ENCODE results near the gene ZSCAN21. TPM values are rescaled to one million over a fixed set of nuclear protein-coding genes. Genes with fewer than 3 reads are reported as not detected.

ZSCAN21 gene
- total and polyA plus RNA-seq, 10 of the 15 experiments (the other 5 are each of a cell fraction or from before 2014, with no cell fraction given), result 1.9 to 9.6 (median 7.1) TPM

- CTCF ChIA-PET, result no interaction called here
- TF ChIP-seq SMAD1 (IDR thresholded peaks at IDR 0.05; ENCODE audit: low read depth, partially characterized antibody), result no peak
- TF ChIP-seq RBBP5 (conservative IDR thresholded peaks at IDR 0.05), result no peak
- TF ChIP-seq IRF4 (IDR thresholded peaks at IDR 0.05; ENCODE audit: low read depth, low read length), result no peak
- no peak for TF ChIP-seq MLLT1 (IDR thresholded peaks at IDR 0.05)
- no peak for TF ChIP-seq EGR1 (IDR thresholded peaks at IDR 0.05; ENCODE audit: borderline replicate concordance in 1 of 2, low read depth in 2 of 2, low read length in 2 of 2)
- no peak for TF ChIP-seq POU2F2 (IDR thresholded peaks at IDR 0.05; ENCODE audit: borderline replicate concordance, low read depth, low read length)
- TF ChIP-seq ZZZ3 (IDR thresholded peaks at IDR 0.05; ENCODE audit: control insufficient read depth, insufficient read length, low read depth), result no peak
- TF ChIP-seq ZBED1 (IDR thresholded peaks at IDR 0.05; ENCODE audit: borderline replicate concordance), result no peak
- TF ChIP-seq SUPT20H (IDR thresholded peaks at IDR 0.05; ENCODE audit: borderline replicate concordance, control insufficient read depth, low read depth, low read length), result no peak
- TF ChIP-seq BCL3 (IDR thresholded peaks at IDR 0.05; ENCODE audit: borderline replicate concordance, insufficient read depth, low read depth, low read length, poor library complexity, severe bottlenecking), result no peak
- TF ChIP-seq E4F1 (IDR thresholded peaks at IDR 0.05; ENCODE audit: borderline replicate concordance, partially characterized antibody), result no peak
- no peak for TF ChIP-seq JUNB (IDR thresholded peaks at IDR 0.05)
- no peak for TF ChIP-seq SIX5 (IDR thresholded peaks at IDR 0.05; ENCODE audit: low read depth, low read length, severe bottlenecking)
- no peak for TF ChIP-seq STAT1 (conservative IDR thresholded peaks at IDR 0.05)
- TF ChIP-seq E2F4 (IDR thresholded peaks at IDR 0.05; ENCODE audit: low read depth, low read length), result no peak
- in situ Hi-C loops (cut with MboI), result no loop called here
- peaks cover 5% of the 10 kb centered on the region; the same call in 1 of the 2 replicates for H3K4me1 ChIP-seq (ENCODE audit: control insufficient read depth, insufficient read depth, low read length)
- H3K9me3 ChIP-seq (replicated peaks; ENCODE audit: control insufficient read depth, insufficient read depth, low read length), result no peaks in the 10 kb centered on the region
- TSS peak; percentile 27 for BruUV-seq (replicated peaks)
- 97% methylated on average over 12 of the region's 12 CpGs for WGBS (ENCODE audit: insufficient coverage, insufficient replicate concordance, low lambda C conversion rate, missing lambda C conversion rate)
- SMC1A ChIA-PET (ENCODE audit: uncharacterized antibody, unreplicated experiment), result no interaction called here
- RAD21 ChIA-PET (ENCODE audit: unreplicated experiment), result no interaction called here
- H3K9ac ChIP-seq (ENCODE audit: control insufficient read depth, insufficient read depth, low read length), result no peak overlapping the region
- POLR2A ChIA-PET, result interaction anchor here (0.7 kb wide), 1 partner anchor 8 kb away, joined by 3 read pairs; no protein-coding TSS in a partner anchor
- no peaks in the 10 kb centered on the region for H4K20me1 ChIP-seq (ENCODE audit: control insufficient read depth, insufficient read depth)
- no peak overlapping the region for H3K4me2 ChIP-seq (ENCODE audit: control insufficient read depth, insufficient read depth)
- intact Hi-C loops (cut with micrococcal nuclease; ENCODE audit: unreplicated experiment), result no loop called here
- FAIRE-seq (no peak), ATAC-seq (no peak), DNase-seq (ENCODE audit: low read depth, low spot score) (no peak)
- no peaks in the 10 kb centered on the region for H3K27me3 ChIP-seq (replicated peaks in 1 of 2; ENCODE audit: control insufficient read depth in 2 of 2, insufficient read depth in 2 of 2, low read length in 1 of 2)
- peaks cover 18% of the 10 kb centered on the region for H3K79me2 ChIP-seq (ENCODE audit: control insufficient read depth, insufficient read depth, low read length)
- H2AFZ ChIP-seq (ENCODE audit: control insufficient read depth, low read depth, low read length), result no peak overlapping the region
- H3K27ac ChIP-seq (ENCODE audit: control insufficient read depth, insufficient read depth), result no peak overlapping the region
- no peak overlapping the region for H3K4me3 ChIP-seq
- H3K36me3 ChIP-seq (ENCODE audit: control insufficient read depth in 2 of 2, insufficient read depth in 2 of 2, low read length in 1 of 2), result peaks cover 11 to 12% of the 10 kb centered on the region in 2 experiments; a peak in 3 of 4 replicates
Measured at GRCh38 chr7:100023526-100023925, 26.0 kb upstream of the ZSCAN21 start.

Measured in GM12878 (cell line).